ENCODE measurements around the gene PPM1F. TPM values are rescaled to one million over a fixed set of nuclear protein-coding genes. Genes with fewer than 3 reads are reported as not detected.

The PPM1F gene
- total and polyA plus RNA-seq, 10 donors, result 13.6 to 103 (median 76.4) TPM

Other genes starting within 250 kb of the PPM1F start
- 10 to 100 TPM in 5 of 7 donors, 1 to 10 TPM in 2; 6.9 to 21.3 (median 14.6) TPM for gene YPEL1, start 217.1 kb downstream of the PPM1F start, total RNA-seq
- 1 to 10 TPM; 4.8 to 6.4 (median 5.4) TPM for gene YPEL1, start 217.1 kb downstream of the PPM1F start, polyA plus RNA-seq
- 100 to 1,000 TPM in 5 of 7 donors, 10 to 100 TPM in 2; 87.0 to 165 (median 131) TPM for gene MAPK1, start 85.2 kb downstream of the PPM1F start, total RNA-seq
- gene MAPK1, start 85.2 kb downstream of the PPM1F start, polyA plus RNA-seq, result 10 to 100 TPM; 11.6 to 18.0 (median 15.1) TPM
- 10 to 100 TPM; 44.8 to 66.4 (median 55.4) TPM for gene TOP3B, start 29.9 kb upstream of the PPM1F start, total RNA-seq
- 10 to 100 TPM; 12.6 to 23.5 (median 19.5) TPM for gene TOP3B, start 29.9 kb upstream of the PPM1F start, polyA plus RNA-seq